Measurements from ENCODE around the gene ELOVL6.

GRCh38 chr4:110106931-110107296 lies 91.5 kb downstream of the ELOVL6 start:
- no peak for TF ChIP-seq CTCF (IDR thresholded peaks at IDR 0.05)
- no peak for TF ChIP-seq POLR2A (IDR thresholded peaks at IDR 0.05)
